Measurements from ENCODE around the gene DISC1.

Gene DISC1

GRCh38 chr1:231682779-231683178 is 56.2 kb downstream of the DISC1 start:
- CTCF ChIA-PET = interaction anchor here (1.8 kb wide), 1 partner anchor 10 kb away, joined by 5 read pairs; no protein-coding TSS in a partner anchor
- POLR2A ChIA-PET = no interaction called here
- no peak for DNase-seq (ENCODE audit: extremely low spot score)
- no peak for TF ChIP-seq FOXK2 (IDR thresholded peaks at IDR 0.05)
- TF ChIP-seq FOXM1 (IDR thresholded peaks at IDR 0.05; ENCODE audit: borderline replicate concordance) = no peak
- TF ChIP-seq SUZ12 (IDR thresholded peaks at IDR 0.05) = no peak
- no peak for TF ChIP-seq BHLHE40 (IDR thresholded peaks at IDR 0.05; ENCODE audit: borderline replicate concordance)
- TF ChIP-seq NFRKB (IDR thresholded peaks at IDR 0.05) = no peak
- no peak for TF ChIP-seq PKNOX1 (IDR thresholded peaks at IDR 0.05)
- TF ChIP-seq SP1 (IDR thresholded peaks at IDR 0.05) = no peak
- no peak for TF ChIP-seq ZNF384 (IDR thresholded peaks at IDR 0.05)
- no peak for TF ChIP-seq CTBP1 (IDR thresholded peaks at IDR 0.05; ENCODE audit: borderline replicate concordance)
- TF ChIP-seq HDGF (IDR thresholded peaks at IDR 0.05; ENCODE audit: borderline replicate concordance) = no peak
- no peak for TF ChIP-seq ARNT (IDR thresholded peaks at IDR 0.05)
- no peak for TF ChIP-seq TARDBP (IDR thresholded peaks at IDR 0.05)
- TF ChIP-seq LEF1 (IDR thresholded peaks at IDR 0.05; ENCODE audit: borderline replicate concordance) = no peak
- no peak for TF ChIP-seq FOXA1 (IDR thresholded peaks at IDR 0.05)
- no peak for TF ChIP-seq ELF4 (IDR thresholded peaks at IDR 0.05)

- ChIA-PET CTCF (no interaction called here), POLR2A (no interaction called here)
- DNase-seq (ENCODE audit: extremely low spot score) = no peak
- TF ChIP-seq FOXM1 (IDR thresholded peaks at IDR 0.05; ENCODE audit: borderline replicate concordance) (no peak), BHLHE40 (IDR thresholded peaks at IDR 0.05; ENCODE audit: borderline replicate concordance) (no peak), L3MBTL2 (conservative IDR thresholded peaks at IDR 0.05) (no peak), ZNF384 (IDR thresholded peaks at IDR 0.05) (no peak), ARNT (IDR thresholded peaks at IDR 0.05) (no peak), FOXK2 (IDR thresholded peaks at IDR 0.05) (no peak), CTBP1 (IDR thresholded peaks at IDR 0.05; ENCODE audit: borderline replicate concordance) (no peak), SUZ12 (IDR thresholded peaks at IDR 0.05) (no peak), ELF4 (IDR thresholded peaks at IDR 0.05) (no peak), FOXA1 (IDR thresholded peaks at IDR 0.05) (no peak), PKNOX1 (IDR thresholded peaks at IDR 0.05) (no peak)
Measured at GRCh38 chr1:231683439-231684165, 57.0 kb downstream of the DISC1 start.

GRCh38 chr1:231684356-231685244 is 58.0 kb downstream of the DISC1 start:
- DNase-seq (ENCODE audit: extremely low spot score) = no peak
- ChIA-PET POLR2A (no interaction called here), CTCF (no interaction called here)
- no peak for TF ChIP-seq HDGF (IDR thresholded peaks at IDR 0.05; ENCODE audit: borderline replicate concordance)
- TF ChIP-seq FOXM1 (IDR thresholded peaks at IDR 0.05; ENCODE audit: borderline replicate concordance) = no peak

- no peak for DNase-seq (ENCODE audit: extremely low spot score)
- POLR2A ChIA-PET = no interaction called here
- CTCF ChIA-PET = no interaction called here
- no peak for TF ChIP-seq CTBP1 (IDR thresholded peaks at IDR 0.05; ENCODE audit: borderline replicate concordance)
- TF ChIP-seq ARNT (IDR thresholded peaks at IDR 0.05) = no peak
- TF ChIP-seq LEF1 (IDR thresholded peaks at IDR 0.05; ENCODE audit: borderline replicate concordance) = no peak
- TF ChIP-seq FOXM1 (IDR thresholded peaks at IDR 0.05; ENCODE audit: borderline replicate concordance) = no peak
- TF ChIP-seq FOXA1 (IDR thresholded peaks at IDR 0.05) = no peak
- no peak for TF ChIP-seq ELF4 (IDR thresholded peaks at IDR 0.05)
- no peak for TF ChIP-seq PKNOX1 (IDR thresholded peaks at IDR 0.05)
- no peak for TF ChIP-seq NFRKB (IDR thresholded peaks at IDR 0.05)
- TF ChIP-seq L3MBTL2 (conservative IDR thresholded peaks at IDR 0.05) = no peak
- no peak for TF ChIP-seq ZNF384 (IDR thresholded peaks at IDR 0.05)
- TF ChIP-seq HDGF (IDR thresholded peaks at IDR 0.05; ENCODE audit: borderline replicate concordance) = no peak
- TF ChIP-seq SUZ12 (IDR thresholded peaks at IDR 0.05) = no peak
- no peak for TF ChIP-seq BHLHE40 (IDR thresholded peaks at IDR 0.05; ENCODE audit: borderline replicate concordance)
- TF ChIP-seq SP1 (IDR thresholded peaks at IDR 0.05) = no peak
- TF ChIP-seq TARDBP (IDR thresholded peaks at IDR 0.05) = no peak
- no peak for TF ChIP-seq FOXK2 (IDR thresholded peaks at IDR 0.05)
Measured at GRCh38 chr1:231686384-231686783, 59.8 kb downstream of the DISC1 start.

GRCh38 chr1:231688989-231689388 is 62.4 kb downstream of the DISC1 start:
- ChIA-PET CTCF (no interaction called here), POLR2A (no interaction called here)
- DNase-seq (ENCODE audit: extremely low spot score) = no peak
- no peak for TF ChIP-seq FOXK2 (IDR thresholded peaks at IDR 0.05)

GRCh38 chr1:231690059-231690458 is 63.5 kb downstream of the DISC1 start:
- POLR2A ChIA-PET = no interaction called here
- DNase-seq (ENCODE audit: extremely low spot score) = no peak
- TF ChIP-seq FOXK2 (IDR thresholded peaks at IDR 0.05) (no peak), FOXM1 (IDR thresholded peaks at IDR 0.05; ENCODE audit: borderline replicate concordance) (no peak), LEF1 (IDR thresholded peaks at IDR 0.05; ENCODE audit: borderline replicate concordance) (no peak), PKNOX1 (IDR thresholded peaks at IDR 0.05) (no peak), FOXA1 (IDR thresholded peaks at IDR 0.05) (no peak), CTBP1 (IDR thresholded peaks at IDR 0.05; ENCODE audit: borderline replicate concordance) (no peak), ELF4 (IDR thresholded peaks at IDR 0.05) (no peak), SUZ12 (IDR thresholded peaks at IDR 0.05) (no peak), NFRKB (IDR thresholded peaks at IDR 0.05) (no peak), L3MBTL2 (conservative IDR thresholded peaks at IDR 0.05) (no peak), ZNF384 (IDR thresholded peaks at IDR 0.05) (no peak), BHLHE40 (IDR thresholded peaks at IDR 0.05; ENCODE audit: borderline replicate concordance) (no peak), TARDBP (IDR thresholded peaks at IDR 0.05) (no peak), ARNT (IDR thresholded peaks at IDR 0.05) (no peak), HDGF (IDR thresholded peaks at IDR 0.05; ENCODE audit: borderline replicate concordance) (no peak), SP1 (IDR thresholded peaks at IDR 0.05) (no peak)
- CTCF ChIA-PET = no interaction called here
